PC-9 (cell line): ENCODE results near the gene TEPSIN.
"Not testable (repeated sequence)": the region's sequence is repeated elsewhere in the genome, so short reads cannot be mapped to it uniquely, and the experiment has no call there.

Experiments
- EZH2 ChIP-seq: fragments of 200-600 bp; sonication (generic); IDR thresholded peaks from 2 replicates; pipeline ENCODE4 v1.8.0; 2017; ENCODE audit warnings: antibody characterized with exemption, low read depth
- TF ChIP-seq, protein P1 (sequence below): fragments of 200-600 bp; sonication (generic); conservative IDR thresholded peaks from 2 replicates; pipeline ENCODE4 v1.6.1; 2017; ENCODE audit warnings: mixed run types, antibody characterized with exemption, mild to moderate bottlenecking, moderate library complexity

DNA sequence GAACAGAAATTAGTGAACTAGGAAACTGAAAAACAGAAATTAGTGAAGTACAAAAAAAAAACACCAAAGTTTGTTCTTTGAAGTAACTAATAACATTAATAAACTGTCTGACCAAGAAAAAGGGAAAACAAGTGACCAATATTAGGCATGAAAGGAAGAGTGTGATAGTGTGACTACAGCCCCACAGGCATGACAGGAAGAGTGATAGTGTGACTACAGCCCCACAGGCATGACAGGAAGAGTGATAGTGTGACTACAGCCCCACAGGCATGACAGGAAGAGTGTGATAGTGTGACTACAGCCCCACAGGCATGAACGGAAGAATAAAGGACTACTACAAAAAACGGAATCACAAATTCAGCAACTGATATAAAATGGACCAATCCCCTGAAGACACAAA is 11.2 kb downstream of the TEPSIN start:
- TF ChIP-seq, protein P1, sequence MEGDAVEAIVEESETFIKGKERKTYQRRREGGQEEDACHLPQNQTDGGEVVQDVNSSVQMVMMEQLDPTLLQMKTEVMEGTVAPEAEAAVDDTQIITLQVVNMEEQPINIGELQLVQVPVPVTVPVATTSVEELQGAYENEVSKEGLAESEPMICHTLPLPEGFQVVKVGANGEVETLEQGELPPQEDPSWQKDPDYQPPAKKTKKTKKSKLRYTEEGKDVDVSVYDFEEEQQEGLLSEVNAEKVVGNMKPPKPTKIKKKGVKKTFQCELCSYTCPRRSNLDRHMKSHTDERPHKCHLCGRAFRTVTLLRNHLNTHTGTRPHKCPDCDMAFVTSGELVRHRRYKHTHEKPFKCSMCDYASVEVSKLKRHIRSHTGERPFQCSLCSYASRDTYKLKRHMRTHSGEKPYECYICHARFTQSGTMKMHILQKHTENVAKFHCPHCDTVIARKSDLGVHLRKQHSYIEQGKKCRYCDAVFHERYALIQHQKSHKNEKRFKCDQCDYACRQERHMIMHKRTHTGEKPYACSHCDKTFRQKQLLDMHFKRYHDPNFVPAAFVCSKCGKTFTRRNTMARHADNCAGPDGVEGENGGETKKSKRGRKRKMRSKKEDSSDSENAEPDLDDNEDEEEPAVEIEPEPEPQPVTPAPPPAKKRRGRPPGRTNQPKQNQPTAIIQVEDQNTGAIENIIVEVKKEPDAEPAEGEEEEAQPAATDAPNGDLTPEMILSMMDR: not testable (repeated sequence)
- TF ChIP-seq EZH2: not testable (repeated sequence)
